SK-N-MC (cell line): ENCODE measurements around the gene CCDC150.

Experiments
- EZH2 ChIP-seq: fragments of 200-600 bp; sonication (generic); IDR thresholded peaks from one replicate; pipeline ENCODE4 v1.6.1; 2017; ENCODE audit warnings: antibody characterized with exemption
- FOXP2 ChIP-seq: optimal IDR thresholded peaks from 2 replicates; pipeline ENCODE3; 2011; ENCODE audit warnings: mild to moderate bottlenecking, moderate library complexity; ENCODE audit not compliant: insufficient read depth; ENCODE audit errors: extremely low read length, control extremely low read depth
- POLR2AphosphoS5 ChIP-seq: IDR thresholded peaks from 2 replicates; pipeline ENCODE4 v1.6.1; 2012; ENCODE audit warnings: mild to moderate bottlenecking, low read depth, low read length, borderline replicate concordance

GRCh38 chr2:196653843-196654242, 14.3 kb downstream of the CCDC150 start:
- TF ChIP-seq POLR2AphosphoS5 (no peak), EZH2 (no peak), FOXP2 (no peak)
